ENCODE results near the gene TRIP13.

Gene TRIP13

DNA sequence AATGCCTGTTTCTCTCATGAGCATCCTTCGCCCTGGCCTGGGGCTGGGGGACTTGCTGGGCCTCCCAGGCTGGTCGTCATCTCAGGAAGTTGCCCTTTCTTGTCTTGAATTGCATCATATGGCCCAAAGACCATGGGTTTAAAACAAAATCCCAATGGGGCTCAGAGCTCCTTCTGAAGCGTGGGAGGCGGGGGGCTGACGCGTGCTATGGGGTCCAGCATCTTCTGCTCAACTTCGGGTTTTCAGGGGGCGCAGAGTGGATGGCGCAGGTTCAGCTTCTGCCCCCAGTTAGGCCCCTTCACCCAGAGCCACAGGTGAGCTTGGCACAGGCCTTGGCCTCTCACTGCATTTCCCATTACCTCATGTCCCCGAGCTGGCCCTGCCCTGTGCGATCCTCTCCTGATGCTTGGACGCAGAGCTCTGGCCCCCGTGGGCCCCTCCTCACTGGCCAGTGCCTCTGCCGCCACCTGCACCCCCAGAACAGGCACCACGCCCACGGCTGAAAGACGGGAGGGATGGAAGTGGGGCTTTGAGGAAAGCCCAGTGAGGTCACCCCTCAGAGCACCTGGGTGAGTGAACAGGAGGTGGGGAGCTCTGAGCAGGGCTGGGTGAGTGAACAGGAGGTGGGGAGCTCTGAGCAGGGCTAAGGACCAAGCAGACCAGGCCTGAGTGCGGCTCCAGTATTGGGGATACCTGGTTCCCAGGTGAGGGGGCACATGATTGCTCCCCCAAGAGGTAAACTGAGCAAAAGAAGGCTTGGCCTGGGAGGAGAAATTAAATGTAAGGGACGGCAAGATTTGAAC, 56.0 kb downstream of the TRIP13 start:
- TF ChIP-seq, protein P1, sequence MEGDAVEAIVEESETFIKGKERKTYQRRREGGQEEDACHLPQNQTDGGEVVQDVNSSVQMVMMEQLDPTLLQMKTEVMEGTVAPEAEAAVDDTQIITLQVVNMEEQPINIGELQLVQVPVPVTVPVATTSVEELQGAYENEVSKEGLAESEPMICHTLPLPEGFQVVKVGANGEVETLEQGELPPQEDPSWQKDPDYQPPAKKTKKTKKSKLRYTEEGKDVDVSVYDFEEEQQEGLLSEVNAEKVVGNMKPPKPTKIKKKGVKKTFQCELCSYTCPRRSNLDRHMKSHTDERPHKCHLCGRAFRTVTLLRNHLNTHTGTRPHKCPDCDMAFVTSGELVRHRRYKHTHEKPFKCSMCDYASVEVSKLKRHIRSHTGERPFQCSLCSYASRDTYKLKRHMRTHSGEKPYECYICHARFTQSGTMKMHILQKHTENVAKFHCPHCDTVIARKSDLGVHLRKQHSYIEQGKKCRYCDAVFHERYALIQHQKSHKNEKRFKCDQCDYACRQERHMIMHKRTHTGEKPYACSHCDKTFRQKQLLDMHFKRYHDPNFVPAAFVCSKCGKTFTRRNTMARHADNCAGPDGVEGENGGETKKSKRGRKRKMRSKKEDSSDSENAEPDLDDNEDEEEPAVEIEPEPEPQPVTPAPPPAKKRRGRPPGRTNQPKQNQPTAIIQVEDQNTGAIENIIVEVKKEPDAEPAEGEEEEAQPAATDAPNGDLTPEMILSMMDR (IDR thresholded peaks at IDR 0.05; ENCODE audit: unreplicated experiment in 3 of 3): no peak
- Mint-ChIP-seq H3K9me3 (peaks cover 8% of the 10 kb centered on the region), H3K27me3 (ENCODE audit: low read depth) (peaks cover 51% of the 10 kb centered on the region), H3K4me1 (peaks cover 23% of the 10 kb centered on the region), H3K27ac (no peak overlapping the region), H3K4me3 (no peak overlapping the region), H3K36me3 (ENCODE audit: low read depth) (peaks cover 5% of the 10 kb centered on the region)

- Mint-ChIP-seq H3K36me3 (ENCODE audit: low read depth) (peaks cover 5% of the 10 kb centered on the region), H3K9me3 (peaks cover 8% of the 10 kb centered on the region), H3K4me1 (peaks cover 24% of the 10 kb centered on the region), H3K4me3 (no peak overlapping the region), H3K27ac (no peak overlapping the region), H3K27me3 (ENCODE audit: low read depth) (peaks cover 54% of the 10 kb centered on the region)
- TF ChIP-seq, protein P1 (IDR thresholded peaks at IDR 0.05; ENCODE audit: unreplicated experiment in 3 of 3): no peak
These were observed 56.5 kb downstream of the TRIP13 start for GRCh38 chr5:949275-949543.

- Mint-ChIP-seq H3K4me3 (no peak overlapping the region), H3K27ac (no peak overlapping the region), H3K27me3 (ENCODE audit: low read depth) (peaks cover 50% of the 10 kb centered on the region), H3K9me3 (peaks cover 8% of the 10 kb centered on the region), H3K36me3 (ENCODE audit: low read depth) (peaks cover 5% of the 10 kb centered on the region), H3K4me1 (peaks cover 21% of the 10 kb centered on the region)
- TF ChIP-seq, protein P1 (IDR thresholded peaks at IDR 0.05; ENCODE audit: unreplicated experiment in 3 of 3): no peak
These were observed 57.3 kb downstream of the TRIP13 start for GRCh38 chr5:949815-950560.

DNA sequence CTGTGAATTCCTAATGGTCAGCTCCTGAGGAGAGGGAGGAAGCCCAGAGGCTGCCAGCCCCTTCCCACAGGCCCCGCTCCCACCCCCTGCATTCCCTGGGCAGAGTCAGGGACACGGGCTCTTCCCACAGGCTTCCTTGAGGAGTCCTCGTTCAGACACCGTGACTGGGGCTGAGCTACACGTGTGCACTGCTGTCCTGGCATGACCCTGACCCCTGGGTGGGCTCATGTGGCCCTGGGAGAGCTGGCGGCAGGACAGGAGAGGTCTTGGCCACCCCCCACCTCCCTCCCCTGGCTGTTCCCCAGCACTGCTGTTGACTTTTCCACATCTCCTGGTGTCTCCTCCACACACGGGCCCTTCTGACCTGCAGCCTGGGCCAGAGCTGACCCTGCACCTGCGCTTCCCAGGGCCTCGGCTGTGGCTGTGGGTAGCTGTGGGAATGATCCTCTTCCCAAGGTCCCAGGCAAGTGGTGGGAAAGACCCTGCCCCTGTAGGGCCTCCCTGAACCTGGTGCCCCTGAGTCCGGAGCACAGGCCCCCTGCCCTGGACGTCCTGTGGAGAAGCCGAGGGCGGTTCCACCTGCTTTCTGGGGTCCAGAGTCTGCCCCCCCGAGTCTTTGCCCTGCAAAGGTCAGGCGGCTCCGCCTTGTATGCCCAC, 59.4 kb downstream of the TRIP13 start:
- no peak overlapping the region for H3K27ac Mint-ChIP-seq
- peaks cover 8% of the 10 kb centered on the region for H3K9me3 Mint-ChIP-seq
- H3K27me3 Mint-ChIP-seq (ENCODE audit: low read depth): peaks cover 52% of the 10 kb centered on the region
- no peak overlapping the region for H3K4me3 Mint-ChIP-seq
- peaks cover 25% of the 10 kb centered on the region for H3K4me1 Mint-ChIP-seq
- peaks cover 5% of the 10 kb centered on the region for H3K36me3 Mint-ChIP-seq (ENCODE audit: low read depth)
- TF ChIP-seq, protein P1 (IDR thresholded peaks at IDR 0.05; ENCODE audit: unreplicated experiment in 3 of 3): no peak

DNA sequence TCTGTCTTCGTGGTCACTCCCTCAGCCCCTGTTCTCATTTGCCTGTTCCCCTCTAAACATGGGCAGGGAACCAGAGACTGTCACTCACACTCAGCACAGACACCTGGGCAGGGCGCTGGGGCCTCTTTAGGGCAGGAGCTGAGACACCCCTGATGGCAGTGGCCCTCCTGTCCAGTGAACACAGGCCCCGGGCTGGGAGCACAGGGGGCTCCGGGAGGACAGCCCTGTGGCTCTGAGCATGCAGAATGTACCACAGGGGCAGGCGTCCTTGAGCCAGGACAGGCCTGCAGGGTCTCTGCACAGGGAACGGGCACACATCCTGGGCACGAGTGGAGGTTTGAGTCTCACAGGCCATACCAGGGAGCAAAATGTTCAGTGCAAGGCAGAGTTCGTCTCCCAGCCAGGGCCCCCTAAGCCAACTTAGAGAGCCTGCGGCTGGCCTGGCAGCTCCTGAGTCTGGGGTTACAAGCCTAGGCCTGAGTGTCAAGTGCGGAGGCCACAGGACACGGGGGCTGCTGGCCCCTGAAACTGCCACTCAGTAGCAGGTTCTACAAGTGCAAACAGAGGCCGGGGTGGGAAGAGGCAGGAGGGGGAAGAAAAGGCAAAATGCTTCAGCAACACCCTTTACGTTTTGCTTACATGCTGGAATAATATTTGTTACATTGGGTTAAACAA, 60.0 kb downstream of the TRIP13 start:
- Mint-ChIP-seq H3K9me3 (peaks cover 8% of the 10 kb centered on the region), H3K4me1 (peaks cover 31% of the 10 kb centered on the region), H3K4me3 (no peak overlapping the region), H3K27me3 (ENCODE audit: low read depth) (peaks cover 52% of the 10 kb centered on the region), H3K27ac (peak overlapping the region in 2 of 3 experiments; percentile 25 to 74), H3K36me3 (ENCODE audit: low read depth) (peaks cover 5% of the 10 kb centered on the region)
- TF ChIP-seq, protein P1 (IDR thresholded peaks at IDR 0.05; ENCODE audit: unreplicated experiment in 3 of 3): no peak
